Measurements from ENCODE around the gene PLXND1. TPM values are rescaled to one million over a fixed set of nuclear protein-coding genes. Genes with fewer than 3 reads are reported as not detected.

Gene PLXND1
- total RNA-seq, 1 donor from 2014 or later: 27.3 TPM

GRCh38 chr3:129563850-129564535 is 42.5 kb downstream of the PLXND1 start:
- DNase-seq (ENCODE audit: low read depth): no peak
- H3K4me3 ChIP-seq (ENCODE audit: low read depth, low read length): no peak overlapping the region
- TF ChIP-seq CTCF (conservative IDR thresholded peaks at IDR 0.05; ENCODE audit: low read depth, low read length): no peak

GRCh38 chr3:129563332-129563731 is 43.1 kb downstream of the PLXND1 start:
- no peak for TF ChIP-seq CTCF (conservative IDR thresholded peaks at IDR 0.05; ENCODE audit: low read depth, low read length)
- DNase-seq (ENCODE audit: low read depth): no peak
- H3K4me3 ChIP-seq (ENCODE audit: low read depth, low read length): no peak overlapping the region

GRCh38 chr3:129562803-129563202 is 43.7 kb downstream of the PLXND1 start:
- no peak for TF ChIP-seq CTCF (conservative IDR thresholded peaks at IDR 0.05; ENCODE audit: low read depth, low read length)
- H3K4me3 ChIP-seq (ENCODE audit: low read depth, low read length): no peak overlapping the region
- no peak for DNase-seq (ENCODE audit: low read depth)

- TF ChIP-seq CTCF (conservative IDR thresholded peaks at IDR 0.05; ENCODE audit: low read depth, low read length): no peak
- no peak overlapping the region for H3K4me3 ChIP-seq (ENCODE audit: low read depth, low read length)
- DNase-seq (ENCODE audit: low read depth): no peak
These were observed 44.7 kb downstream of the PLXND1 start for GRCh38 chr3:129561619-129562248.

- no peak overlapping the region for H3K4me3 ChIP-seq (ENCODE audit: low read depth, low read length)
- no peak for DNase-seq (ENCODE audit: low read depth)
- TF ChIP-seq CTCF (conservative IDR thresholded peaks at IDR 0.05; ENCODE audit: low read depth, low read length): no peak
These were observed 45.4 kb downstream of the PLXND1 start for GRCh38 chr3:129560911-129561594.

- DNase-seq (ENCODE audit: low read depth): no peak
- no peak overlapping the region for H3K4me3 ChIP-seq (ENCODE audit: low read depth, low read length)
- TF ChIP-seq CTCF (conservative IDR thresholded peaks at IDR 0.05; ENCODE audit: low read depth, low read length): no peak
These were observed 46.1 kb downstream of the PLXND1 start for GRCh38 chr3:129560269-129560787.
